ENCODE results near the gene ATRNL1. TPM values are rescaled to one million over a fixed set of nuclear protein-coding genes. Genes with fewer than 3 reads are reported as not detected.

ATRNL1 gene
- total and polyA plus RNA-seq, 2 of the 8 experiments (the other 6 are each of a cell fraction or from before 2014, with no cell fraction given): 5.1 to 17.6 TPM

- TF ChIP-seq POLR2A (IDR thresholded peaks at IDR 0.05; ENCODE audit: control extremely low read depth in 1 of 2, low read depth in 2 of 2, low read length in 2 of 2) (no peak), NANOG (IDR thresholded peaks at IDR 0.05; ENCODE audit: insufficient read depth, low read depth, low read length, poor library complexity, severe bottlenecking) (no peak), E2F6 (IDR thresholded peaks at IDR 0.05) (no peak), BRCA1 (IDR thresholded peaks at IDR 0.05; ENCODE audit: low read depth, low read length) (no peak), TAF7 (optimal IDR thresholded peaks at IDR 0.05; ENCODE audit: borderline replicate concordance, low read depth, low read length) (no peak)
These were observed 842.6 kb downstream of the ATRNL1 start (continued) for GRCh38 chr10:115935731-115936130.

Data from H1 (cell line).